Vagina (tissue), 2 donors: Measurements from ENCODE around the gene WARS2. TPM values are rescaled to one million over a fixed set of nuclear protein-coding genes. Genes with fewer than 3 reads are reported as not detected.
A peak's percentile ranks its signal among the peaks of the same experiment; 100 is the strongest.

Experiments used
- DNase-seq, 2 donors: peaks; one replicate each; pipeline ENCODE4 v3.0.0-alpha.2; 2017; ENCODE audit errors: extremely low spot score in 2 of 2
- H3K27ac ChIP-seq: fragments of 200-600 bp; sonication (generic); one replicate; pipeline ENCODE4 v1.5.1; 2019
- H3K27me3 ChIP-seq: fragments of 200-600 bp; sonication (generic); one replicate; pipeline ENCODE4 v1.5.1; 2019
- H3K36me3 ChIP-seq, 2 donors: fragments of 200-600 bp; sonication (generic); one replicate each; pipeline ENCODE4 v1.5.1; 2017 to 2019
- H3K4me1 ChIP-seq: fragments of 200-600 bp; sonication (generic); one replicate; pipeline ENCODE4 v1.5.1; 2019
- H3K4me3 ChIP-seq, 2 donors: fragments of 200-600 bp; sonication (generic); 1 replicate in 1 of 2; 2 replicates in 1 of 2; pipeline ENCODE4 v1.5.1; 2016 to 2019
- H3K9me3 ChIP-seq: fragments of 200-600 bp; sonication (generic); one replicate; pipeline ENCODE4 v1.5.1; 2019
- POLR2A ChIP-seq, 2 donors: fragments of 450-650 bp; IDR thresholded peaks; one replicate each; pipeline ENCODE4 v1.6.1; 2017; ENCODE audit warnings: antibody characterized with exemption in 2 of 2, mild to moderate bottlenecking in 2 of 2, moderate library complexity in 2 of 2
- POLR2AphosphoS5 ChIP-seq, 2 donors: sonication (generic); formaldehyde crosslinking; IDR thresholded peaks; one replicate each; pipeline ENCODE4 v1.9.0; 2017; ENCODE audit warnings: antibody characterized with exemption in 2 of 2, mild to moderate bottlenecking in 2 of 2, low read depth in 1 of 2; ENCODE audit not compliant: insufficient read depth in 1 of 2
- intact Hi-C: fragments of 100-400 bp; cut with DNase I; formaldehyde crosslinking; loops from one replicate; pipeline ENCODE4 v1.15.1; 2023
- total RNA-seq: library from RNA; depleted of rRNA; stranded (reverse); fragments of >200 nt; gene quantifications from one replicate; pipeline ENCODE4 v1.2.3, GENCODE V29; 2016
- TF ChIP-seq, protein P1 (sequence below), 3 experiments: fragments of 450-650 bp in 2 of 3; fragments of 200-600 bp in 1 of 3; sonication (generic) in 1 of 3; IDR thresholded peaks; one replicate each; pipeline ENCODE4 v1.5.1; 2017 to 2019; ENCODE audit warnings: antibody characterized with exemption in 3 of 3, mild to moderate bottlenecking in 2 of 3, moderate library complexity in 2 of 3

WARS2 gene
- total RNA-seq, 1 donor from 2014 or later = 8.3 TPM

DNA sequence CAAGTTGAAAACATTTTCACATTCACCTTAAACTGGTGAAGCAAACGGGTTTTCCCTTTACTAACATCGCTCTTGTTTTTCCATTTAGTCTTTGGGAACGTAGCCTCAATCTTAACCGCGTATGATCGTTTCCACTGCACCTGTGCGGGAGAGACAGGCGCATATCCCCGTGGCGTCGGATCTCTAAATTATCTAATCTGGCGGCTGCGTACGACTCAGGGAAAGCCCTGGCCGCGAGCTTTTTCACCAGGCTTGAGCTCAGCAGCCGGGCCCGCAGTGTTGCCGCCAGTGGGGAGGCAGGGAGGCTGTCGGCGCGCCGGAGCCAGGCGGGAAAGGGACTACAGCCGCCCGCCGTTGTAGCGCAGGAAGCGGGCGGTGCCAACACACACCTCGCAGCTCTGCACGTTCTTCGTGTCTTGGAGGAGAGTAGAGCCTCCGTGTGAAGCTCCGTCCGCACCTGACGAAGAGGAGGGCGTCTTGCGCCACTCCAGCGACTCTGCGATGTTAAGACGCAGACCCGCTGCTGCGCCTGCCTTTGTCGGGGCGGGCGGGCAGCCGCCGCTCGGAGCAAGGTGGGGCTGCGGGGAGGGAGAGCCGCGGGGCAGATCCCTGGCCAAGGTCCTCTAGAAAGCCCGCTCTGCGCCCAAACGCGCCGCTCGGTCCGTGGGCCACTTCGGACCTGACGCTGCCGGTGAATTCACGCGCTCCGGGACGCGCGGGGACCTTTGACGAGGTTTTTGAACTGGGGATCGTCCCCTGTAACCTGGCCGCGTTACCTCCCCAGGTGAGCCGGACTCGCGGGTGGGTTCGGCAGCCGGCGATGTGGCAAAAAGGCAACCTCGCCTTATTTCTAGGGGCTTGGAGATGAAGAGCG, 133.8 kb downstream of the WARS2 start:
- Histone ChIP-seq H3K27ac (no peak overlapping the region), H3K4me1 (peaks cover 28% of the 10 kb centered on the region), H3K36me3 (no peaks in the 10 kb centered on the region), H3K9me3 (no peaks in the 10 kb centered on the region), H3K27me3 (peaks cover 8% of the 10 kb centered on the region), H3K4me3 (no peak overlapping the region)
- TF ChIP-seq POLR2A (IDR thresholded peaks at IDR 0.05) (no peak), POLR2AphosphoS5 (IDR thresholded peaks at IDR 0.05; ENCODE audit: insufficient read depth in 1 of 2, low read depth in 1 of 2) (no peak)
- TF ChIP-seq, protein P1, sequence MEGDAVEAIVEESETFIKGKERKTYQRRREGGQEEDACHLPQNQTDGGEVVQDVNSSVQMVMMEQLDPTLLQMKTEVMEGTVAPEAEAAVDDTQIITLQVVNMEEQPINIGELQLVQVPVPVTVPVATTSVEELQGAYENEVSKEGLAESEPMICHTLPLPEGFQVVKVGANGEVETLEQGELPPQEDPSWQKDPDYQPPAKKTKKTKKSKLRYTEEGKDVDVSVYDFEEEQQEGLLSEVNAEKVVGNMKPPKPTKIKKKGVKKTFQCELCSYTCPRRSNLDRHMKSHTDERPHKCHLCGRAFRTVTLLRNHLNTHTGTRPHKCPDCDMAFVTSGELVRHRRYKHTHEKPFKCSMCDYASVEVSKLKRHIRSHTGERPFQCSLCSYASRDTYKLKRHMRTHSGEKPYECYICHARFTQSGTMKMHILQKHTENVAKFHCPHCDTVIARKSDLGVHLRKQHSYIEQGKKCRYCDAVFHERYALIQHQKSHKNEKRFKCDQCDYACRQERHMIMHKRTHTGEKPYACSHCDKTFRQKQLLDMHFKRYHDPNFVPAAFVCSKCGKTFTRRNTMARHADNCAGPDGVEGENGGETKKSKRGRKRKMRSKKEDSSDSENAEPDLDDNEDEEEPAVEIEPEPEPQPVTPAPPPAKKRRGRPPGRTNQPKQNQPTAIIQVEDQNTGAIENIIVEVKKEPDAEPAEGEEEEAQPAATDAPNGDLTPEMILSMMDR (IDR thresholded peaks at IDR 0.05) = no peak
- intact Hi-C loops = no loop called here
- peak; percentile 58 to 64 for DNase-seq

GRCh38 chr1:119005724-119006405, 134.6 kb downstream of the WARS2 start:
- TF ChIP-seq, protein P1 (IDR thresholded peaks at IDR 0.05) = no peak
- TF ChIP-seq POLR2AphosphoS5 (IDR thresholded peaks at IDR 0.05; ENCODE audit: insufficient read depth in 1 of 2, low read depth in 1 of 2) (no peak), POLR2A (IDR thresholded peaks at IDR 0.05) (no peak)
- H3K4me3 ChIP-seq = no peak overlapping the region
- H3K27ac ChIP-seq = no peak overlapping the region
- H3K27me3 ChIP-seq = peaks cover 8% of the 10 kb centered on the region
- DNase-seq = peak; percentile 27 to 46
- no peaks in the 10 kb centered on the region for H3K9me3 ChIP-seq
- peaks cover 35% of the 10 kb centered on the region for H3K4me1 ChIP-seq
- H3K36me3 ChIP-seq = no peaks in the 10 kb centered on the region
- intact Hi-C loops = no loop called here

DNA sequence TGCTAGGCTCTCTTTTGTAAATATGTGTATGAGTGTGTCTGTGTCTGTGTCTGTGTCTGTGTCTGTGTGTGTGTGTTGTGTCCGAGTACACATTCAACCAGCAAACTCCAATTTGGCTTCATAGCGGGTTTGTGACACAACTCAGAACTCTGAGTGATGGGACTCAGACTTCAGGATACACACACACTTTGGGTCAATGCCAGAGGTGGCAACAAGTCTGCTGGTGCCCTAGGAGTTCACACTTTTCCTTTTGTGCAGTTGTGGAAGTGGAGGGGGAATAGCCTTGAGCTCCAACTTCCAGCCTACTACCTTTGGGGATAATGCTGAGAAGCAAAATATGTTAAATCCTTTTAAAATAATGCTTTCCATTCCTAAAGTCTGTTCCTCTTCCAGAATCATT, 135.7 kb downstream of the WARS2 start:
- intact Hi-C loops = no loop called here
- H3K9me3 ChIP-seq = no peaks in the 10 kb centered on the region
- TF ChIP-seq, protein P1 (IDR thresholded peaks at IDR 0.05) = no peak
- no peak for TF ChIP-seq POLR2AphosphoS5 (IDR thresholded peaks at IDR 0.05; ENCODE audit: insufficient read depth in 1 of 2, low read depth in 1 of 2)
- peaks cover 43% of the 10 kb centered on the region for H3K4me1 ChIP-seq
- no peak overlapping the region for H3K4me3 ChIP-seq
- no peak overlapping the region for H3K27ac ChIP-seq
- no peaks in the 10 kb centered on the region for H3K36me3 ChIP-seq
- H3K27me3 ChIP-seq = peaks cover 13% of the 10 kb centered on the region
- DNase-seq = peak; percentile 49 to 77

- Histone ChIP-seq H3K4me3 (no peak overlapping the region), H3K27me3 (peaks cover 13% of the 10 kb centered on the region), H3K4me1 (peaks cover 46% of the 10 kb centered on the region), H3K27ac (no peak overlapping the region), H3K9me3 (no peaks in the 10 kb centered on the region), H3K36me3 (no peaks in the 10 kb centered on the region)
- intact Hi-C loops = no loop called here
- TF ChIP-seq POLR2AphosphoS5 (IDR thresholded peaks at IDR 0.05; ENCODE audit: insufficient read depth in 1 of 2, low read depth in 1 of 2) (no peak), POLR2A (IDR thresholded peaks at IDR 0.05) (no peak)
- TF ChIP-seq, protein P1 (IDR thresholded peaks at IDR 0.05) = no peak
- peak; percentile 27 to 58 for DNase-seq
Measured at GRCh38 chr1:119004129-119004527, 136.3 kb downstream of the WARS2 start.
